IPS-NIHi11 (cell line): ENCODE data around the gene S100Z.

Source experiments
- DNase-seq: peaks from one replicate; pipeline ENCODE4 v3.0.0; 2012; ENCODE audit warnings: mixed read lengths, low spot score

S100Z gene

DNA sequence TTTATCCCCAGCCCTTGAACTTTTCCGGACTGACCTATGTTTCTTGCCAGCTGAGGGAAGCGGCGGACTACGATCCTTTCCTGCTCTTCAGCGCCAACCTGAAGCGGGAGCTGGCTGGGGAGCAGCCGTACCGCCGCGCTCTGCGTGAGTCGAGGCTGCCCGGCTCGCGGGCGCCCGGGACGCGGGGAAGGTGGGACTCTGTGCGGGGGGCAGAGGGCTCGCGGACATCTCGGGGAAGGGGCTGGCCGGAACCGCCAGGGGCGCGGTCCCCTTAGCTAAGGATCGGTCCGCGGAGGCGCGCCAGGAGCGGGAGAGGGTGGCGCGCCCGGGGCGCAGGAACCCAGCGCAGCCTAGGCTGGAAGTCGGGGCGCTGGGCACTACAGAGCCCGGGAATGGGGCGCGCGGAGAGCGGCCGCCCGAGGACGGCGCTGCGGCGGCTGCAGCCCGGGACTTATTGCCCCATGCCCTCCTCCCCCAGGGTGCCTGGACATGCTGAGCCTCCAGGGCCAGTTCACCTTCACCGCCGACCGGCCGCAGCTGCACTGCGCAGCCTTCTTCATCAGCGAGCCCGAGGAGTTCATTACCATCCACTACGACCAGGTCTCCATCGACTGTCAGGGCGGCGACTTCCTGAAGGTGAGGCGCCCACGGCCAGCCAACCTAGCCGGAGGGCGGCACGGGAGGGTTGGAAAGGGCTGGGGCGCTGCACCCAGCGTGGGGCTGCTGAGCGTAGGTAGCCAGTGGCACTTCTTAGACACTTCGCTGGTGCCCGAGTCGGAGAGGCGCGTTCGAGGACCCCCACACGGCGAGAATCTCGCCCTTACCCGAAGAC is 104.0 kb downstream of the S100Z start:
- DNase-seq, result peak; percentile 61

- peak; percentile 41 for DNase-seq
Observed at GRCh38 chr5:76954383-76954763, 104.6 kb downstream of the S100Z start.

GRCh38 chr5:76956033-76956432 is 106.2 kb downstream of the S100Z start:
- no peak for DNase-seq

- DNase-seq, result no peak
Observed at GRCh38 chr5:76958991-76959767, 109.4 kb downstream of the S100Z start.

- DNase-seq, result no peak
Observed at GRCh38 chr5:76960004-76960625, 110.3 kb downstream of the S100Z start.

DNA sequence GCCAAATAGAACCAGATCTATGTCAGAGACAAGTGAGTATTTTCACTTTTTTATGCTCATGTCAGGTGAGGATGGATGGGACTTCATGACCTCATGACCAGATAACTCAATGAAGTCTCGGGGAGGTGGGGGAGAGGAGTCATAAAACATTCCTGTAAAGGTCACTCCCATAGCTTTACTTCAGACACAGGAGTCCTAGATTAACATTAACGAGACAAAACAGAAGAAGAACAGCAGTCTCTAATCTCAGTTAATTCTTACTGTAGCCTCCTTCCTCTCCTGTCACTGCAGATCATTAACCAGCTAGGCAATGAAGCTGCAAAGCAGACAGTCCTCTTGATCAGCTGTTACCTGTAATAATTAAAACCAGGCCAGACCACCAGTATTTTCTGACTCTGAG is 114.2 kb downstream of the S100Z start:
- DNase-seq, result no peak
